ENCODE results near the gene FAAH.

- TF ChIP-seq CTCF (IDR thresholded peaks at IDR 0.05): no peak
- TF ChIP-seq POLR2A (IDR thresholded peaks at IDR 0.05): no peak
Measured at GRCh38 chr1:46438346-46438745, 44.2 kb downstream of the FAAH start.

All from uterus (tissue), 2 donors.